ENCODE results near the gene DAPP1. TPM values are rescaled to one million over a fixed set of nuclear protein-coding genes. Genes with fewer than 3 reads are reported as not detected.
"Not testable (repeated sequence)": the region's sequence is repeated elsewhere in the genome, so short reads cannot be mapped to it uniquely, and the experiment has no call there.

Gene DAPP1
- total and polyA plus RNA-seq, 3 experiments from 2014 or later: 10.3 to 20.9 (median 18.8) TPM

- Histone ChIP-seq H3K4me1 (ENCODE audit: insufficient read depth, low read length) (peaks cover 4% of the 10 kb centered on the region), H3K9me3 (ENCODE audit: low read length) (no peaks in the 10 kb centered on the region), H3K4me3 (ENCODE audit: low read length) (no peak overlapping the region), H3K27me3 (ENCODE audit: insufficient read depth, low read length, poor library complexity, severe bottlenecking) (no peaks in the 10 kb centered on the region), H3K36me3 (ENCODE audit: insufficient read depth, low read length) (no peaks in the 10 kb centered on the region), H3K27ac (ENCODE audit: low read depth, low read length) (no peak overlapping the region)
- POLR2A ChIA-PET: no interaction called here
- CTCF ChIA-PET: no interaction called here
- Mint-ChIP-seq H3K4me1 (peaks cover 14 to 47% (median 37%) of the 10 kb centered on the region in 3 donors), H3K27ac (no peak overlapping the region), H3K36me3 (peaks cover 0 to 6% (median 3%) of the 10 kb centered on the region in 3 donors), H3K9me3 (no peaks in the 10 kb centered on the region), H3K4me3 (no peak overlapping the region), H3K27me3 (no peaks in the 10 kb centered on the region)
- no peak for DNase-seq
These were observed 9.4 kb downstream of the DAPP1 start for GRCh38 chr4:99826016-99826415.

- Mint-ChIP-seq H3K4me3 (no peak overlapping the region), H3K4me1 (peaks cover 6 to 33% (median 24%) of the 10 kb centered on the region in 3 donors), H3K9me3 (no peaks in the 10 kb centered on the region), H3K27me3 (no peaks in the 10 kb centered on the region), H3K36me3 (peaks cover 0 to 6% (median 3%) of the 10 kb centered on the region in 3 donors), H3K27ac (no peak overlapping the region)
- Histone ChIP-seq H3K27me3 (ENCODE audit: insufficient read depth, low read length, poor library complexity, severe bottlenecking) (no peaks in the 10 kb centered on the region), H3K27ac (ENCODE audit: low read depth, low read length) (no peak overlapping the region), H3K36me3 (ENCODE audit: insufficient read depth, low read length) (no peaks in the 10 kb centered on the region), H3K4me1 (ENCODE audit: insufficient read depth, low read length) (no peaks in the 10 kb centered on the region), H3K9me3 (ENCODE audit: low read length) (no peaks in the 10 kb centered on the region), H3K4me3 (ENCODE audit: low read length) (no peak overlapping the region)
- ChIA-PET POLR2A (no interaction called here), CTCF (interaction anchor here (1.4 kb wide), 1 partner anchor 10 kb away, joined by 4 read pairs; the partner anchor contains the start of gene DAPP1)
- no peak for DNase-seq
These were observed 10.8 kb downstream of the DAPP1 start for GRCh38 chr4:99827454-99827853.

- Histone ChIP-seq H3K4me3 (ENCODE audit: low read length) (no peak overlapping the region), H3K4me1 (ENCODE audit: insufficient read depth, low read length) (no peaks in the 10 kb centered on the region), H3K9me3 (ENCODE audit: low read length) (no peaks in the 10 kb centered on the region), H3K27me3 (ENCODE audit: insufficient read depth, low read length, poor library complexity, severe bottlenecking) (no peaks in the 10 kb centered on the region), H3K27ac (ENCODE audit: low read depth, low read length) (no peak overlapping the region), H3K36me3 (ENCODE audit: insufficient read depth, low read length) (no peaks in the 10 kb centered on the region)
- ChIA-PET POLR2A (no interaction called here), CTCF (interaction anchor here (1.4 kb wide), 1 partner anchor 11 kb away, joined by 4 read pairs; the partner anchor contains the start of gene DAPP1)
- H3K4me3 Mint-ChIP-seq: no peak overlapping the region
- no peaks in the 10 kb centered on the region for H3K9me3 Mint-ChIP-seq
- no peak for DNase-seq
- no peaks in the 10 kb centered on the region for H3K27me3 Mint-ChIP-seq
- no peak overlapping the region for H3K27ac Mint-ChIP-seq
- H3K36me3 Mint-ChIP-seq: peaks cover 0 to 6% (median 3%) of the 10 kb centered on the region in 3 donors
- H3K4me1 Mint-ChIP-seq: peaks cover 6 to 29% (median 21%) of the 10 kb centered on the region in 3 donors
These were observed 11.2 kb downstream of the DAPP1 start for GRCh38 chr4:99827857-99828256.

GRCh38 chr4:99828477-99828876, 11.8 kb downstream of the DAPP1 start:
- CTCF ChIA-PET: interaction anchor here (1.4 kb wide), 1 partner anchor 11 kb away, joined by 4 read pairs; the partner anchor contains the start of gene DAPP1

GRCh38 chr4:99830051-99830450, 13.4 kb downstream of the DAPP1 start:
- ChIA-PET POLR2A (interaction anchor here (0.7 kb wide), 1 partner anchor 8 kb away, joined by 3 read pairs; no protein-coding TSS in a partner anchor), CTCF (interaction anchor here (1.0 to 1.7 kb wide), 3 partner anchors 14 to 22 kb away, joined by 3 to 4 read pairs (median 3); partner anchors contain the start of gene DAPP1)
- DNase-seq; H3K27me3 ChIP-seq (ENCODE audit: insufficient read depth, low read length, poor library complexity, severe bottlenecking); H3K36me3 Mint-ChIP-seq; H3K27ac ChIP-seq (ENCODE audit: low read depth, low read length); H3K36me3 ChIP-seq (ENCODE audit: insufficient read depth, low read length); H3K9me3 ChIP-seq (ENCODE audit: low read length); H3K27me3 Mint-ChIP-seq; H3K4me3 Mint-ChIP-seq; H3K4me1 ChIP-seq (ENCODE audit: insufficient read depth, low read length); H3K9me3 Mint-ChIP-seq; H3K4me3 ChIP-seq (ENCODE audit: low read length): not testable (repeated sequence)
- Mint-ChIP-seq H3K27ac (peak overlapping the region in 1 of 8 donors; percentile 85), H3K4me1 (peaks cover 3 to 14% (median 13%) of the 10 kb centered on the region in 3 donors)

More at GRCh38 chr4:99828477-99828876, 11.8 kb downstream of the DAPP1 start:
- Mint-ChIP-seq H3K4me3 (no peak overlapping the region), H3K4me1 (peaks cover 6 to 26% (median 21%) of the 10 kb centered on the region in 3 donors), H3K27me3 (no peaks in the 10 kb centered on the region), H3K27ac (peak overlapping the region in 1 of 8 donors; percentile 17), H3K36me3 (peaks cover 0 to 5% (median 3%) of the 10 kb centered on the region in 3 donors), H3K9me3 (no peaks in the 10 kb centered on the region)
- H3K27me3 ChIP-seq (ENCODE audit: insufficient read depth, low read length, poor library complexity, severe bottlenecking): no peaks in the 10 kb centered on the region
- POLR2A ChIA-PET: no interaction called here
- DNase-seq: no peak
- H3K4me1 ChIP-seq (ENCODE audit: insufficient read depth, low read length): no peaks in the 10 kb centered on the region
- no peak overlapping the region for H3K27ac ChIP-seq (ENCODE audit: low read depth, low read length)
- H3K4me3 ChIP-seq (ENCODE audit: low read length): no peak overlapping the region
- no peaks in the 10 kb centered on the region for H3K9me3 ChIP-seq (ENCODE audit: low read length)
- no peaks in the 10 kb centered on the region for H3K36me3 ChIP-seq (ENCODE audit: insufficient read depth, low read length)

GRCh38 chr4:99832321-99832720, 15.7 kb downstream of the DAPP1 start:
- no peak overlapping the region for H3K4me3 Mint-ChIP-seq
- H3K27me3 Mint-ChIP-seq: no peaks in the 10 kb centered on the region
- H3K9me3 Mint-ChIP-seq: no peaks in the 10 kb centered on the region
- Histone ChIP-seq H3K27me3 (ENCODE audit: insufficient read depth, low read length, poor library complexity, severe bottlenecking) (no peaks in the 10 kb centered on the region), H3K9me3 (ENCODE audit: low read length) (no peaks in the 10 kb centered on the region), H3K4me1 (ENCODE audit: insufficient read depth, low read length) (no peaks in the 10 kb centered on the region), H3K4me3 (ENCODE audit: low read length) (no peak overlapping the region), H3K36me3 (ENCODE audit: insufficient read depth, low read length) (peaks cover 16% of the 10 kb centered on the region), H3K27ac (ENCODE audit: low read depth, low read length) (no peak overlapping the region)
- peaks cover 0 to 25% (median 12%) of the 10 kb centered on the region in 3 donors for H3K36me3 Mint-ChIP-seq
- no peak for DNase-seq
- H3K27ac Mint-ChIP-seq: no peak overlapping the region
- ChIA-PET POLR2A (no interaction called here), CTCF (no interaction called here)
- H3K4me1 Mint-ChIP-seq: peaks cover 0 to 5% (median 4%) of the 10 kb centered on the region in 3 donors

GRCh38 chr4:99832758-99833157, 16.1 kb downstream of the DAPP1 start:
- CTCF ChIA-PET: no interaction called here
- Histone ChIP-seq H3K9me3 (ENCODE audit: low read length) (no peaks in the 10 kb centered on the region), H3K27me3 (ENCODE audit: insufficient read depth, low read length, poor library complexity, severe bottlenecking) (no peaks in the 10 kb centered on the region), H3K27ac (ENCODE audit: low read depth, low read length) (no peak overlapping the region), H3K4me3 (ENCODE audit: low read length) (no peak overlapping the region), H3K36me3 (ENCODE audit: insufficient read depth, low read length) (peaks cover 16% of the 10 kb centered on the region), H3K4me1 (ENCODE audit: insufficient read depth, low read length) (no peaks in the 10 kb centered on the region)
- POLR2A ChIA-PET: no interaction called here
- peaks cover 0 to 28% (median 12%) of the 10 kb centered on the region in 3 donors for H3K36me3 Mint-ChIP-seq
- peaks cover 0 to 3% (median 2%) of the 10 kb centered on the region in 3 donors for H3K4me1 Mint-ChIP-seq
- H3K27me3 Mint-ChIP-seq: no peaks in the 10 kb centered on the region
- no peaks in the 10 kb centered on the region for H3K9me3 Mint-ChIP-seq
- H3K4me3 Mint-ChIP-seq: no peak overlapping the region
- no peak overlapping the region for H3K27ac Mint-ChIP-seq
- DNase-seq: no peak

- no peaks in the 10 kb centered on the region for H3K9me3 Mint-ChIP-seq
- Histone ChIP-seq H3K9me3 (ENCODE audit: low read length) (no peaks in the 10 kb centered on the region), H3K27ac (ENCODE audit: low read depth, low read length) (no peak overlapping the region), H3K4me1 (ENCODE audit: insufficient read depth, low read length) (no peaks in the 10 kb centered on the region), H3K4me3 (ENCODE audit: low read length) (no peak overlapping the region), H3K36me3 (ENCODE audit: insufficient read depth, low read length) (peaks cover 16% of the 10 kb centered on the region), H3K27me3 (ENCODE audit: insufficient read depth, low read length, poor library complexity, severe bottlenecking) (no peaks in the 10 kb centered on the region)
- no peak for DNase-seq
- no peak overlapping the region for H3K4me3 Mint-ChIP-seq
- no peaks in the 10 kb centered on the region for H3K27me3 Mint-ChIP-seq
- H3K36me3 Mint-ChIP-seq: peaks cover 0 to 27% (median 12%) of the 10 kb centered on the region in 3 donors
- ChIA-PET POLR2A (no interaction called here), CTCF (no interaction called here)
- peak overlapping the region in 1 of 8 donors; percentile 38 for H3K27ac Mint-ChIP-seq
- H3K4me1 Mint-ChIP-seq: no peaks in the 10 kb centered on the region
These were observed 17.1 kb downstream of the DAPP1 start for GRCh38 chr4:99833756-99834155.
